Measurements from ENCODE around the gene KIF3A. TPM values are rescaled to one million over a fixed set of nuclear protein-coding genes. Genes with fewer than 3 reads are reported as not detected.
A peak's percentile ranks its signal among the peaks of the same experiment; 100 is the strongest.

KIF3A gene
- total RNA-seq, 3 donors from 2014 or later = 4.5 to 15.7 (median 11.5) TPM

DNA sequence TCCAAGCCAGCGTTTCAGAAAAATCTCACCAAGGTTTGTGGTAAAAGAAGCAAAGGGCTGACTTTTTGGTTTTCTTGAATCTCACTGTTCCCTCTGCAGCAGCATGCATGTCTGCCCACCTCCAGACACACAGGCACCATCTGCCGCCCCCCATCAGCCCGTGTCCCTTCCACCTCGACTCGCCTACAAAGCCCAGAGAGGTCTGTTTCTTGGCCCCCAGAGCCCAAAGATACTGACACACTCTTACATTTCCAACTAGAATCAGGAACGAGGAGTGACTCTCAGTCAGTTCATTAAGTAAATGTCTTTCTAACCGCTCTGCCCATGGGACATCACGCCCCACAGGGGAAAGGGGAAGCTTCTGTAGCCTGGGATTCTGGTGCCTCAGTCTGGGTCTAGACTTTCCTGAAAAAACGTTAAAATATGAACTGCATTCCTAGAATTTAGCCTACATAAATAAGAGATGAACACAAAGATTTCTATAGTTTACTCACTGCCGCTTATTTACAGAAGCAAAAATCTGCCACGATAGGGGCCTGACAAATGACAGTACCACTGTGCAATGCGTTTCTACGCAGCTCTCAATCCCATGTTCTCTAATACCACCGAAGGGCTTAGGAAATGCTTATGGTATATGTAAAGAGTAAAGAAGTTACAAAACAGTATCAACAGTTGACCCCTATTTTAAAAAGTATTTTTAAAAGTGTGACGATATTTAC is 59.5 kb downstream of the KIF3A start:
- Histone ChIP-seq H3K9me3 (no peaks in the 10 kb centered on the region), H3K4me3 (no peak overlapping the region), H3K27me3 (no peaks in the 10 kb centered on the region), H3K27ac (no peak overlapping the region), H3K4me1 (no peaks in the 10 kb centered on the region), H3K36me3 (no peaks in the 10 kb centered on the region)
- intact Hi-C loops (cut with DNase I; ENCODE audit: low total_unique reads) = no loop called here
- no peak for TF ChIP-seq POLR2A (IDR thresholded peaks at IDR 0.05)
- TF ChIP-seq POLR2AphosphoS5 (IDR thresholded peaks at IDR 0.05) = no peak
- TF ChIP-seq, protein P1, sequence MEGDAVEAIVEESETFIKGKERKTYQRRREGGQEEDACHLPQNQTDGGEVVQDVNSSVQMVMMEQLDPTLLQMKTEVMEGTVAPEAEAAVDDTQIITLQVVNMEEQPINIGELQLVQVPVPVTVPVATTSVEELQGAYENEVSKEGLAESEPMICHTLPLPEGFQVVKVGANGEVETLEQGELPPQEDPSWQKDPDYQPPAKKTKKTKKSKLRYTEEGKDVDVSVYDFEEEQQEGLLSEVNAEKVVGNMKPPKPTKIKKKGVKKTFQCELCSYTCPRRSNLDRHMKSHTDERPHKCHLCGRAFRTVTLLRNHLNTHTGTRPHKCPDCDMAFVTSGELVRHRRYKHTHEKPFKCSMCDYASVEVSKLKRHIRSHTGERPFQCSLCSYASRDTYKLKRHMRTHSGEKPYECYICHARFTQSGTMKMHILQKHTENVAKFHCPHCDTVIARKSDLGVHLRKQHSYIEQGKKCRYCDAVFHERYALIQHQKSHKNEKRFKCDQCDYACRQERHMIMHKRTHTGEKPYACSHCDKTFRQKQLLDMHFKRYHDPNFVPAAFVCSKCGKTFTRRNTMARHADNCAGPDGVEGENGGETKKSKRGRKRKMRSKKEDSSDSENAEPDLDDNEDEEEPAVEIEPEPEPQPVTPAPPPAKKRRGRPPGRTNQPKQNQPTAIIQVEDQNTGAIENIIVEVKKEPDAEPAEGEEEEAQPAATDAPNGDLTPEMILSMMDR (IDR thresholded peaks at IDR 0.05) = no peak
- no peak for DNase-seq (ENCODE audit: low spot score in 2 of 2)

- H3K9me3 ChIP-seq = no peaks in the 10 kb centered on the region
- no peak overlapping the region for H3K4me3 ChIP-seq
- TF ChIP-seq POLR2AphosphoS5 (IDR thresholded peaks at IDR 0.05) (no peak), POLR2A (IDR thresholded peaks at IDR 0.05) (no peak)
- TF ChIP-seq, protein P1 (IDR thresholded peaks at IDR 0.05) = no peak
- H3K27me3 ChIP-seq = no peaks in the 10 kb centered on the region
- no peak overlapping the region for H3K27ac ChIP-seq
- H3K36me3 ChIP-seq = no peaks in the 10 kb centered on the region
- intact Hi-C loops (cut with DNase I; ENCODE audit: low total_unique reads) = no loop called here
- H3K4me1 ChIP-seq = no peaks in the 10 kb centered on the region
- DNase-seq (ENCODE audit: low spot score in 2 of 2) = no peak
Observed at GRCh38 chr5:132677191-132677590, 60.2 kb downstream of the KIF3A start.

- H3K27ac ChIP-seq = no peak overlapping the region
- intact Hi-C loops (cut with DNase I; ENCODE audit: low total_unique reads) = no loop called here
Observed at GRCh38 chr5:132675936-132676689, 61.2 kb downstream of the KIF3A start.

DNA sequence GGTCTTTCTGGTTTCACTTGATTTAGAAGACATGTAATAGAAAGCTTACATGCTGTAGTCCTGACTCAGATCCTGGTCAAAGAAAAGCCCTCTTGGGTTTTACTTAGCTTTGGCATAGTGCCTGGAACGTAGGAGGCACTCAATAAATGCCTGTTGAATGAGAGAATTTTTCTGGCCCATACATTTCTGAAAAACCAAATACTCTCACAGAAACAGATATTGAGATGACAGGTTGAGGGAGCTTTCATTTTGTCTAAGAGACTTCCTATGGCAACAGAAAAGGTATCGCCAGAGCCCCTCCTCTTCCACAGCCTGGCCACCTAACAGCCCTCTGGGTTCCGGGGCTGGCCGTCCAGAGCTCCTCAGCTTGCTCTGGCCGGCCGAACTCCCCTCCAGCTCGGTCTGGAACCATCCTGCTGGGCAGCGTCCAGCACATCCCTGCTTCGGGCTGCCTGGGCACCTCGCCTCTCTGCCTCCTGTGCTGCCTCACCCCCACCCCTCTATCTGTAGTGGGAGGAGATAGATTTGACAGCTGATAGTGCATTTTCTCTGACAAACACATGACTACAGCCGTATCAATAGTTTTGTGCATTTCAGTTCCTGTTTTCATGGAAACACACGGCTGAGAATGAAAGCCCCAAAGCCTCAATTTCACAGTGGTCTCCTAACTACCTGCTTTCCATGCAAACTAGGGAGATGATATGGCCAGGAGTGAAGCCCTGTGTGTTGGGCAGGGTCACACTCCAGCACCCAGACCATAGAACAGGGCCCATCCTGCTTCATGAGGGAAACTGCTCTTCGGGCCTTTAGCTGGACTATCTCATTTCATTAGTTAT is 62.5 kb downstream of the KIF3A start:
- Histone ChIP-seq H3K9me3 (no peaks in the 10 kb centered on the region), H3K27me3 (no peaks in the 10 kb centered on the region), H3K4me1 (no peaks in the 10 kb centered on the region), H3K36me3 (no peaks in the 10 kb centered on the region), H3K4me3 (peak overlapping the region in 2 of 3 donors; percentile 34 to 43), H3K27ac (peak overlapping the region; percentile 66 to 79)
- intact Hi-C loops (cut with DNase I; ENCODE audit: low total_unique reads) = no loop called here
- no peak for DNase-seq (ENCODE audit: low spot score in 2 of 2)
- TF ChIP-seq, protein P1 (IDR thresholded peaks at IDR 0.05) = no peak
- TF ChIP-seq POLR2A (IDR thresholded peaks at IDR 0.05) = no peak

More at GRCh38 chr5:132675936-132676689, 61.2 kb downstream of the KIF3A start:
- Histone ChIP-seq H3K9me3 (no peaks in the 10 kb centered on the region), H3K27me3 (no peaks in the 10 kb centered on the region), H3K4me3 (no peak overlapping the region), H3K4me1 (no peaks in the 10 kb centered on the region), H3K36me3 (no peaks in the 10 kb centered on the region)
- DNase-seq (ENCODE audit: low spot score in 2 of 2) = no peak
- no peak for TF ChIP-seq POLR2A (IDR thresholded peaks at IDR 0.05)
- no peak for TF ChIP-seq POLR2AphosphoS5 (IDR thresholded peaks at IDR 0.05)
- TF ChIP-seq, protein P1 (IDR thresholded peaks at IDR 0.05) = no peak
